WTC11 (cell line): ENCODE measurements around the gene CNIH3. TPM values are rescaled to one million over a fixed set of nuclear protein-coding genes. Genes with fewer than 3 reads are reported as not detected.
A peak's percentile ranks its signal among the peaks of the same experiment; 100 is the strongest.

ENCODE experiments used
- ATAC-seq: fragments of 200-7000 bp; cut with Tn5 transposase; 2 replicates; pipeline ENCODE4 v1.10.0; 2021; ENCODE audit warnings: mild to moderate bottlenecking, moderate library complexity
- CTCF ChIA-PET: fragments of 300-600 bp; sonication (Branson Sonifier 250); formaldehyde crosslinking; loops from one replicate; lab custom pipeline; 2021; ENCODE audit warnings: antibody characterized with exemption; lab: Charles Lee
- POLR2A ChIA-PET: fragments of 350-600 bp; sonication (Branson Sonifier 250); formaldehyde crosslinking; loops from one replicate; lab custom pipeline; 2021; ENCODE audit warnings: antibody characterized with exemption; lab: Charles Lee
- DNase-seq: peaks from one replicate; pipeline ENCODE4 v3.0.0; 2021; ENCODE audit warnings: low spot score
- H3K27ac Mint-ChIP-seq: 2 replicates; pipeline ENCODE4 v1.8.0; 2021; ENCODE audit warnings: mixed read lengths
- H3K27me3 Mint-ChIP-seq: 2 replicates; pipeline ENCODE4 v1.8.0; 2021; ENCODE audit warnings: low read depth, mild to moderate bottlenecking, moderate library complexity, mixed read lengths
- H3K36me3 Mint-ChIP-seq: 2 replicates; pipeline ENCODE4 v1.8.0; 2021; ENCODE audit warnings: mixed read lengths
- H3K4me1 Mint-ChIP-seq: 2 replicates; pipeline ENCODE4 v1.8.0; 2022; ENCODE audit warnings: mixed read lengths
- H3K4me3 Mint-ChIP-seq: 2 replicates; pipeline ENCODE4 v1.8.0; 2021; ENCODE audit warnings: mild to moderate bottlenecking, moderate library complexity, mixed read lengths
- H3K9me3 Mint-ChIP-seq: 2 replicates; pipeline ENCODE4 v1.8.0; 2021; ENCODE audit warnings: mixed read lengths
- ARID4B ChIP-seq: sonication (generic); formaldehyde crosslinking; IDR thresholded peaks from 2 replicates; pipeline ENCODE4 v1.8.0; 2023; ENCODE audit warnings: missing genetic modification reagents, mild to moderate bottlenecking, borderline replicate concordance
- ATF3 ChIP-seq: sonication (generic); formaldehyde crosslinking; conservative IDR thresholded peaks from 2 replicates; pipeline ENCODE4 v1.8.1; 2022; ENCODE audit warnings: mild to moderate bottlenecking, missing genetic modification reagents
- CREB1 ChIP-seq: sonication (generic); formaldehyde crosslinking; IDR thresholded peaks from 2 replicates; pipeline ENCODE4 v1.8.0; 2023; ENCODE audit warnings: mild to moderate bottlenecking, missing genetic modification reagents
- ELF4 ChIP-seq: sonication (generic); formaldehyde crosslinking; IDR thresholded peaks from 2 replicates; pipeline ENCODE4 v1.8.1; 2022; ENCODE audit warnings: low read depth, mild to moderate bottlenecking, moderate library complexity, missing genetic modification reagents
- ESRRA ChIP-seq: sonication (generic); formaldehyde crosslinking; IDR thresholded peaks from 2 replicates; pipeline ENCODE4 v1.8.1; 2022; ENCODE audit warnings: mild to moderate bottlenecking, missing genetic modification reagents, borderline replicate concordance
- FOXP4 ChIP-seq: sonication (generic); formaldehyde crosslinking; IDR thresholded peaks from 2 replicates; pipeline ENCODE4 v1.8.0; 2022; ENCODE audit warnings: mild to moderate bottlenecking, missing genetic modification reagents
- GRHL2 ChIP-seq: fragments of 250-450 bp; sonication (Bioruptor Pico); IDR thresholded peaks from 2 replicates; pipeline ENCODE4 v1.8.0; 2022; ENCODE audit warnings: mild to moderate bottlenecking, moderate library complexity; ENCODE audit not compliant: insufficient replicate concordance, severe bottlenecking
- NFE2L1 ChIP-seq: sonication (generic); formaldehyde crosslinking; IDR thresholded peaks from 2 replicates; pipeline ENCODE4 v1.8.1; 2023; ENCODE audit warnings: missing genetic modification reagents
- NR2C2 ChIP-seq: sonication (generic); formaldehyde crosslinking; IDR thresholded peaks from 2 replicates; pipeline ENCODE4 v1.8.0; 2022; ENCODE audit warnings: mild to moderate bottlenecking, missing genetic modification reagents
- SMAD4 ChIP-seq: sonication (generic); formaldehyde crosslinking; IDR thresholded peaks from 2 replicates; pipeline ENCODE4 v1.8.0; 2022; ENCODE audit warnings: mild to moderate bottlenecking, missing genetic modification reagents
- USF2 ChIP-seq: sonication (generic); formaldehyde crosslinking; IDR thresholded peaks from 2 replicates; pipeline ENCODE4 v1.8.1; 2023; ENCODE audit warnings: mild to moderate bottlenecking, missing genetic modification reagents, moderate library complexity
- ZNF263 ChIP-seq: sonication (generic); formaldehyde crosslinking; IDR thresholded peaks from 2 replicates; pipeline ENCODE4 v1.8.1; 2022; ENCODE audit warnings: low read depth, mild to moderate bottlenecking, moderate library complexity, missing genetic modification reagents
- ZNF416 ChIP-seq: fragments of 250-450 bp; sonication (Bioruptor Pico); IDR thresholded peaks from 2 replicates; pipeline ENCODE4 v1.9.0; 2021; ENCODE audit warnings: mild to moderate bottlenecking, inconsistent platforms
- ZNF532 ChIP-seq: fragments of 250-450 bp; sonication (Bioruptor Pico); IDR thresholded peaks from 2 replicates; pipeline ENCODE4 v1.9.0; 2021; ENCODE audit warnings: mild to moderate bottlenecking, borderline replicate concordance
- total RNA-seq: library from RNA; stranded (reverse); gene quantifications from 3 replicates; pipeline ENCODE4 v1.2.3, GENCODE V29; 2021

Gene CNIH3
- total RNA-seq, 1 experiment from 2014 or later = 8.1 TPM

- Mint-ChIP-seq H3K27ac (no peak overlapping the region), H3K36me3 (no peaks in the 10 kb centered on the region), H3K4me3 (no peak overlapping the region), H3K27me3 (no peaks in the 10 kb centered on the region), H3K4me1 (peaks cover 9% of the 10 kb centered on the region), H3K9me3 (no peaks in the 10 kb centered on the region)
- peak; percentile 67 for ATAC-seq
- no peak for TF ChIP-seq NR2C2 (CRISPR knock-in tag)
- no peak for TF ChIP-seq ELF4 (CRISPR knock-in tag)
- no peak for TF ChIP-seq ZNF263 (CRISPR knock-in tag)
- TF ChIP-seq ZNF532 (CRISPR knock-in tag) = no peak
- TF ChIP-seq GRHL2 (CRISPR knock-in tag) = no peak
- TF ChIP-seq ARID4B (CRISPR knock-in tag) = no peak
- TF ChIP-seq ATF3 (CRISPR knock-in tag) = no peak
- no peak for TF ChIP-seq NFE2L1 (CRISPR knock-in tag)
- TF ChIP-seq SMAD4 = no peak
- TF ChIP-seq USF2 = no peak
- TF ChIP-seq ZNF416 (CRISPR knock-in tag) = no peak
- no peak for TF ChIP-seq FOXP4 (CRISPR knock-in tag)
- no peak for TF ChIP-seq ESRRA (CRISPR knock-in tag)
- TF ChIP-seq CREB1 (CRISPR knock-in tag) = no peak
- DNase-seq = no peak
- ChIA-PET CTCF (interaction anchor here (0.9 to 1.8 kb wide), 5 partner anchors 9 to 273 kb away, joined by 3 to 4 read pairs (median 3); no protein-coding TSS in a partner anchor), POLR2A (no interaction called here)
Observed at GRCh38 chr1:224650290-224650689, 34.2 kb downstream of the CNIH3 start.
